ENCODE results near the gene DCUN1D5.

Gene DCUN1D5

DNA sequence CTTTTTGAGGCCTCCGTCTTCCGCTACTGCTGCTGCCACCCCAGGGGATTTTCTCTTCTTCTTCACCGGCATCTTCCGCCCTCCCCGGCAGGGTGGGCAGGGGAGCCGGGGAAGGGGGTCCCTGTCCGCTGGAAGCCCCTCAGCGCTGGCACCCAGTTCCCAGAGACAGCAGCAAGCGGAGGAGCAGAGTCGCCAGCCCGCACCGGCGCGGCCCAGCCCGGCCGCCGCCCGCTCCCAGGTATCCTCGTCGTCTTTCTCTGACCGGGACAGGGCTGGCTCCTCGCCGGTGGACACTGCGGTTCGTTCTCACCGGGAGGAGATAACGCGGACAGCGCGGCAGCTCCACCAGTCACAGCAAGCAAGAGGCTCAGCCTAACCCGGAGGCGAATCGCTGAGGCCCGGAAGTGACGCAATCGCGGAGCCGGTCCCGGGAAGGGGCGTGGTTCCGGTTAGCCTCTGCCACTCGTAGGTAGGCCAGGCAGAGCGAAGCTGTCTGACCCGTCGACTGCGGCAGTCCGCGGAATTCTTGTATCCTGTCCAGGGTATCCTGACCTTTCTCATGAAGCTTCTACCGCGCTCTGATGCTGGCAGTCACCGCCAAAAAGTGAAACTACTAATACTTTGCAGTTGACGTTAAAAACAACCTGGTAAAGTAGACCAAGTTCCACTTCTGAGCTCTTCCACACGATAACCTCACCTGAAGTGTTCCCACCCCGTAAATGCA is at the start of gene DCUN1D5:
Gene DCUN1D5 (minus strand): TSS at position 360 of the 724 bp plus-strand sequence. CDS start 288 bp downstream, at position 72.
- DNase-seq = peak; percentile 97

DNA sequence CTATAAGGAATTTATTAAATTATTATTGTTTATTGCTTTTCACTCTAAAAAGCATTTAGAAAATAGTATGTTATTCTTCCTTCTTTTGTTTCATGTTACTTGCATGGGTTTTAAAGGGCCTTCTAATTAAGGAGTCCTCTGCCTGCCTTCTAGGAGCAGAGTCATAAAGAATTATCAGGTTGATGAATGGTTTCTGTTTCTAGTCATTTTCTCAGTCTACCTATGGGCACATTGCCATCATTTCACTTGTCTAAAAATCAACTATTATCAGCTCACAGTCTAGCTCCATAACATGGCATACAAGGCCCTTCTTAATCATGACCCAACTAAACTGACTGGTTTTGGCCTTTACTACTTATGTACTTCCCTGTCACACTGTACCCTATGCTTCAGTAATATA is 33.5 kb upstream of the DCUN1D5 start:
- DNase-seq = no peak

- DNase-seq = no peak
Measured at GRCh38 chr11:103114836-103115235, 22.9 kb upstream of the DCUN1D5 start.

- no peak for DNase-seq
Measured at GRCh38 chr11:103112364-103112763, 20.4 kb upstream of the DCUN1D5 start.

GRCh38 chr11:103111400-103111799 is 19.4 kb upstream of the DCUN1D5 start:
- no peak for DNase-seq

DNA sequence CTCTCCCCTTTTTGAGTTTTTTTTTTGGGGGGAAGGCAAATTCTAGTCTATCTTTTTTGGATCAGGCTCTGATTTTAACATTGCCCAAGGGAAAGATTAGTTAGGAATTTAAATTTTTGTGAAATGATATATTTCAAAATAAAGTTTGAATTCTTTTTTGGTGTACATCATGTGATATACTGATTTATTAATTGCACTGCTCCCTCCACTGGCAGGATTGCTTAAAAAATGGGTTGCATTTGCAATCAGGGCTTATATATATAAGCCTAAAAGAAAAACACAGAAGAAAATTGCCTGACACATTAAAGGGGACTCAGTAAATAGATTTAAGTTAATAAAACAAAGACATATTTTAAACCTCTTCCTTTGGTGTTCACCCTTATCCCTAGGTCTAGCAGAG is 18.4 kb upstream of the DCUN1D5 start:
- DNase-seq = no peak

DNA sequence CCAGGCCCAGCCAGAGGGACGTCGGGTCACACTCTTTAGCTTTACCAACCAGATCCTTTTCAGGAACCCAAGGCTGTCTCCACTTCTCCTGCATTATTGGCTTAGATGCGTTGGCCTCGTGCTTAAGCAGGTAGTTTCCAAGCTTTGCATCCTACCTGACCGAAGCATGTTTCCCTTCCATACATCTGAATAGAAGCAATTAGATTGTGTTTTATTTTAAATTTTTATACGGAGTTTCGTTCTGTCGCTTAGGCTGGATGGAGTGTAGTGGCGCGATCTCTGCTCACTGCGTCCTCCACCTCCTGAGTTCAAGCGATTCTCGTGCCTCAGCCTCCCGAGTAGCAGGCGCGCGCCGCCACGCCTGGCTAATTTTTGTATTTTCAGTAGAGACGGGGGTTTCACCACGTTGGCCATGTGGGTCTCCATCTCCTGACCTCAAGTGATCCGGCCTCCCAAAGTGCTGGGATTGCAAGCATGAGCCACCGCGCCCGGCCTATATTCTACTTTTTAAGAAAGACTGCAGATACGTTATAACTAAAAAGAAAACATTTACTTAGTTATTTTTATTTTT is 17.9 kb upstream of the DCUN1D5 start:
- no peak for DNase-seq

GRCh38 chr11:103108933-103109817 is 17.2 kb upstream of the DCUN1D5 start, which contains the start of gene DYNC2H1:
DYNC2H1 (plus strand) TSS chr11:103109426; CDS start chr11:103109575, 149 bp downstream.
- peak; percentile 93 for DNase-seq

- DNase-seq = no peak
Measured at GRCh38 chr11:103097279-103097678, 5.3 kb upstream of the DCUN1D5 start.

DNA sequence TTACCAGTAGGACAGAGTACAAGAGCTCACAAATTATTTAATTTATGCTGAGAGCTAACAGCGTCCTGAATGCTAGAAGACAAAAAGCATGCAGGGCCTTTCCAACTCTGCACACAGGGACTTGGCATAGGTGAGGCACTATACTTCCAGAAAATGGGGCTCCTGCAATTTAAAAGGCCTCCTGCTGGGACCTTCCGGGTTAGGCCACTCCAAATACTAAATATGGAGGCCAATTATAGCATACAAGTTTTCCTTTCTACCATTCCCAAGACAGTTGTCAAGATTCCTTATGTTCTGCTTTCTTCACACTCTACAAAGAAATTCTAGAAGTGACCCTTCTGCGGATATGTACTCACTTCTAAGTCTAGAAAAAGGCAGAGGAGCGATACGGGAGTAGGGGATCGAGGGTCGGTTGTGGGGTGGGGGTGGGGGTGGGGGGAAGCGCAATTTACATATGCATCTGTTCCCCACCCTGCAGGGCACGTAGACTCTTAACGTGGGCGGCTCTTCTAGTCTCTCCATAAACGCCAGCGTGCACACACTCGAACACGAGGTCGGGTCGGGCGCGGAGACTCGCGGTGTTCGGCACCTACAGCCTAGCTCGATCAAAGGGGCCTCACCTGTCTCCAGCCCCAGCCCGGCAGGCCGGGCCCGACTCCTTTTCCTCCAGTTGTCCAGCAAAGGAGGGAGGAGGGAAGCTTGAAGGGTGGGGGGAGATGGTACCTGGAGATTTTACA is 728 bp downstream of the DCUN1D5 start:
- peak; percentile 58 for DNase-seq

GRCh38 chr11:103086461-103086860 is 5.5 kb downstream of the DCUN1D5 start:
- DNase-seq = no peak

DNA sequence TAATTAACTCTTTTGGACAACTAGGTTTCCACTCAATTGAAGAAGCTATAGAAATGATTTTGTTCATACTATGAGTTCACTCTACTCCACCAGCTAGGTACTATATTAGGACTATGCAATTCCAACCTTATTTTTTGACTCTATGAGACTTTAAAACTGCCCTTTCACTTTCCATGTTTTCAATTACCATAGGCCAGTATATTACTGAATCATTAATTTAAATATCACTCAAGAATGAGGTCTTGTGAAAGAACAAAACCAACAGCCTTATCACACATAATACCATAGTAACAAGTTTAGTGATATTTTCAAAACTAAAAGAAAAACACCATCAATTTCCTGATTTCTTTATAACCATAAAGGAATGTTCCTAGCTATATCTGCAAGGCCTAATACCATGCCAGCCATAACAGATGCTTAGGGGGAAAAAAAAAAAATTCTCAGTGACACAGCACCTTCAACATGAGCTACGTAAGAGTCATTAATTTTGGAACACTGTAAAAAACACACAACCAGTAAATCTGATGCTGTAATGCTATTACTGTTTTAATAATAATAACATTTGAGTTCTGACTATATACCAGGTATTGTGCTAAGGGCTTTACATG is 6.1 kb downstream of the DCUN1D5 start:
- DNase-seq = no peak

DNA sequence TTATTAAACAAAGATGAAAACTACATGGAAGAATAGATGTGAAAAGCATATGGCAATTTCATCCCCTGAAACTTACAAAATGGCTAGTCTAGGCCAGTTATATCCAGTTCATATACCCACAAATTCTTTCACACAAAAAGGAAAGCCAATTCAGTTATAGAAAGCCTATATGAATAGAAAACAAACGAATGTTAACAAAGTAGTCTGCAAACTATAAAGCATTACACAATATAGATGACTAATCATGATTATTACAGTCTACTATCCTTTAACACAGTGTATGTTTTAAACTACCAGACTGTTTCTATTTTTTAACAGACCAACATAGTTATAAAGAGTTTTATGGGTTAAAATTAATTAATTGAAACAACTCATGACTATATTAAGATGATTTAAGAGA is 12.1 kb downstream of the DCUN1D5 start:
- peak; percentile 15 for DNase-seq

DNA sequence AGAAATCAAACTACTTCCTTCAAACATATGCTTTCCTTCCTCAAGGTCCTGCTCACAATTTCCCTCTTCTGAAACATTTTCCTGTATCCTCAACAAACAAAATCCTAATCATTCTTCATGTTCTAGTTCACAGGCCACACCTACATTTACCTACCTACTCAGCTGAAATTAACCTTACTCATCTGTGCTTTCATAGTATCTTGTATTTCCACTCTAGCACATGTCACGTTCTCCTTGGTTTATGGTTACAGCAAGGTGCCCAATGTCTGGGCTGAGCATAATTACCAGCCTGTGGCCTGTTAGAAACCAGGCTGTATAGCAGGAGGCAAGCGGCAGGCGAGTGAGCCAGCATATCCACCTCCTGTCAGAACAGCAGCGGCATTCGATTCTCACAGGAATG is 13.2 kb downstream of the DCUN1D5 start:
- DNase-seq = no peak

- peak; percentile 61 for DNase-seq
Measured at GRCh38 chr11:103077554-103077953, 14.4 kb downstream of the DCUN1D5 start.

DNA sequence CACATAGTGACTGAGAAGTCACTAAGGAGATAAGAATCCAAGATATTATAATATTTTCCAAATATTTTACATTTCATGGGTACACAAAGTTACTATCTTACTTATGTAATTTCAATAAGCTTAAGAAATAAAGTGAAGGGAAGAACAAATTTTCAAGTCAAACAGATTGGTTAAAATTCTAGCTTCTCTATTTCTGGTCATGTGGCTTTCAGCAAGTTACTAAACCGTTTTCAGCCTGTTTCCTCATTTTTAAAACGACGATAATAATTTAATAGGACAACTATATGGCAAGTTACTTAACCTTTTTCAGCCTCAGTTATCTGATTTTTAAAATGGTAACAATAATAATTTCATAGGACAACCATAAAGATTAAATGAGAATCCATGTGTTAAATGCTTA is 15.6 kb downstream of the DCUN1D5 start:
- peak; percentile 17 for DNase-seq

DNA sequence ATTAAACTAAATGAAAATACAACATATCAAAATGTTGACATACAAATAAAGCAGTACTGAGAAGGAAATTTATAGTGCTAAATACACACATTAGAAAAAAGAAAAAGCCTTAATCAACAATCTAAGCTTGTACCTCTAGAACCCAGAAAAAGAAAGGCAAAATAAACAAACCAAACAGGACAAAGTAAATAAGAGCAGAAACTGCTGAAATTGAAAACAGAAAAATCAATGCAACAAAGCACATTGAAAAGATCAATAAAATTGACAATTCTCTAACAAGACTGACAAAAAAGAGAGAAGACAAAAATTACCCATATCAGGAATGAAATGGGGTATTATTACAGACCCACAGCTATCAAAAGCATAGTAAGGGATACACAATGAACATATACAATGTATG is 21.0 kb downstream of the DCUN1D5 start:
- no peak for DNase-seq

DNA sequence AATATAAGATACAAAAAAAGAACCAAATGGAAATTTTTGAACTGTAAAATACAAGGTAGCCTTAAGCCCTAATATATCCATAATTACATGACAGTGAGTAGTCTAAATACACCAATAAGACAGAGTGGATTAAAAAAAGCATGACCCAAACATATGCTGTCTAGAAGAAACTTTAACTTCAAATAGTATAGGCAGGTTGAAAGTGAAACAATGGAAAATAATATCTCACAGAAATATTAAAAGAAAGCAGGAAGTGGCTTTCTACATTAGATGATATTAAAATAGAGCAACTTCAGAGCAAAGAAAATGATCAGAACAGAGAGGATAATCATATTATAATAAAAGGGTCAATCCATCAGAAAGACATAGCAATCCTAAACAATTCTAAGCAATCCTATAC is 21.8 kb downstream of the DCUN1D5 start:
- peak; percentile 27 for DNase-seq

DNA sequence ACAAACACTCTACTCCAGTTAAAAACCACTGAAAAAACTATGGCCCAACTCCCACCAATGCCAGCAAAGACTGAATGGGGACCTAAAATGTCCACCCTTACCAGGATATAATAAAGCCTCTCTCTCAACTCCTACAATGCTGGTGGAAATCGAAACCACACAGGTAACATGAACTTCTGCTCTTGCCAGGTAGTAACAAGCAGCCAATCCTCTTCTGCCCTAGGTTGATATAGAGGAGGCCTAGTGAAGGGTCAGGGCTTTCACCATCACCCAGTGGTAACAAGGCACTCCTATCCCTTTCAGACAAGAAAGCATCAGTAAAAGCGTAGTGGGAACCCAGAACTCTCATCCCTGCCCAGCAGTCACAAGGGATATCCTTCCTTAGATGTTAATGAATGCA is 22.6 kb downstream of the DCUN1D5 start:
- DNase-seq = no peak

- DNase-seq = peak; percentile 30
Measured at GRCh38 chr11:103067118-103067517, 24.8 kb downstream of the DCUN1D5 start.

- no peak for DNase-seq
Measured at GRCh38 chr11:103061656-103062055, 30.3 kb downstream of the DCUN1D5 start.

DNA sequence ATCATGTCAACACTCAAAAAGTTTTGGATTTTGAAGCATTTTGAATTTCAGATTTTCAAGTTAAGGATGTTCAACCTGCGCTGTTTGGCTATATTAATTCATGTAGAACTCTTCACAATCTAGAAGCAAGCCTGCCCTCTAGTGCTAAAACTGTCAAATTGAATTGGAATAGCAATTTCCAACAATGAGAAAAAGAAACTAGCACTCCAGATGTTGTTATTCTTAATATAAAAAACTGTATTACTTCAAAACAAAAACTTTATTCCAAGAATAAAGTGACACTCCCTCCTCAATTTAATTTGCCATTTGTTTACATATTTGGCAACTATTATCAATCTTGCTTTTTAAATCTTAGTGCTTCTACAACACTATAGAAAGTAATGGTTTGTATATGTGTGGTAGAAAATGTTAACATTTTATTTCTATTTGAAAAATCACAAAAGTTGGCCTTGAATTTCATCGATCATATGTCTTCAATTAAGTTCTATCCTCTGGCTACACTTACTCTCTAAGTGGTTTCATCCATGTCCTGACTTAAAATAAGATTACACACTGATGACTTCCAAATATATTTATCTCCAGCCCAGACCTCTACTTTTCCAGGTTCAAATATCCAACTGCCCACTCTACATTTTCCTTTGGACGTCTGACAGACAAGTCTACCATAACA is 36.6 kb downstream of the DCUN1D5 start:
- DNase-seq = peak; percentile 60
